PC-3 (cell line): Measurements from ENCODE around the gene ARHGAP26. TPM values are rescaled to one million over a fixed set of nuclear protein-coding genes. Genes with fewer than 3 reads are reported as not detected.

Experiments
- ATAC-seq: fragments of 200-7000 bp; cut with Tn5 transposase; 2 replicates; pipeline ENCODE4 v1.9.1; 2020; ENCODE audit warnings: mild to moderate bottlenecking, moderate library complexity
- BruUV-seq: library from RNA; stranded (reverse); fragments of 400-500 nt; replicated peaks from 2 replicates; lab custom pipeline; 2021; lab: Mats Ljungman, UMichigan
- CTCF ChIA-PET: fragments of 300-600 bp; sonication (Branson Sonifier 250); formaldehyde crosslinking; loops from one replicate; lab custom pipeline; 2022; ENCODE audit warnings: antibody characterized with exemption; lab: Charles Lee
- POLR2A ChIA-PET: fragments of 300-600 bp; sonication (Branson Sonifier 250); formaldehyde crosslinking; loops from one replicate; lab custom pipeline; 2022; ENCODE audit warnings: antibody characterized with exemption; ENCODE audit not compliant: unreplicated experiment; lab: Charles Lee
- DNase-seq: peaks from one replicate; pipeline ENCODE4 v3.0.0-alpha.2; 2015
- H2AFZ ChIP-seq: fragments of 300-600 bp; sonication (generic); 2 replicates; pipeline ENCODE4 v1.6.0; 2016; ENCODE audit warnings: antibody characterized with exemption, low read length
- H3F3A ChIP-seq: fragments of 300-600 bp; sonication (generic); one replicate; pipeline ENCODE4 v1.6.0; 2017; ENCODE audit warnings: antibody characterized with exemption, low read length, control low read depth, mild to moderate bottlenecking; ENCODE audit not compliant: unreplicated experiment
- H3K27ac ChIP-seq: fragments of 300-600 bp; sonication (generic); 2 replicates; pipeline ENCODE4 v1.5.1; 2016; ENCODE audit warnings: mild to moderate bottlenecking, low read length
- H3K27me3 ChIP-seq: fragments of 300-600 bp; sonication (generic); 2 replicates; pipeline ENCODE4 v1.6.1; 2016; ENCODE audit warnings: low read length, mixed read lengths
- H3K36me3 ChIP-seq: fragments of 300-600 bp; sonication (generic); 2 replicates; pipeline ENCODE4 v1.6.1; 2016; ENCODE audit warnings: low read depth, mixed run types, low read length, mixed read lengths
- H3K4me1 ChIP-seq: fragments of 300-600 bp; sonication (generic); 2 replicates; pipeline ENCODE4 v1.5.1; 2016; ENCODE audit warnings: low read length; ENCODE audit not compliant: insufficient read depth
- H3K4me2 ChIP-seq: fragments of 300-600 bp; sonication (generic); 2 replicates; pipeline ENCODE4 v1.6.0; 2016; ENCODE audit warnings: low read length
- H3K4me3 ChIP-seq: fragments of 300-600 bp; sonication (generic); 2 replicates; pipeline ENCODE4 v1.5.1; 2016; ENCODE audit warnings: mild to moderate bottlenecking, low read length, mixed read lengths
- H3K79me2 ChIP-seq: fragments of 300-600 bp; sonication (generic); 2 replicates; pipeline ENCODE4 v1.6.1; 2017; ENCODE audit warnings: low read length, mixed read lengths
- H3K9ac ChIP-seq: fragments of 300-600 bp; sonication (generic); 2 replicates; pipeline ENCODE4 v1.6.0; 2016; ENCODE audit warnings: mild to moderate bottlenecking, low read length
- H3K9me2 ChIP-seq: fragments of 300-600 bp; sonication (generic); replicated peaks from 2 replicates; pipeline ENCODE4 v1.6.1; 2016; ENCODE audit warnings: mixed run types, low read length, mixed read lengths
- H3K9me3 ChIP-seq: fragments of 300-600 bp; sonication (generic); 2 replicates; pipeline ENCODE4 v1.6.1; 2016; ENCODE audit warnings: low read length, mixed read lengths
- H4K20me1 ChIP-seq: fragments of 300-600 bp; sonication (generic); 2 replicates; pipeline ENCODE4 v1.6.1; 2016; ENCODE audit warnings: low read length, mixed read lengths
- EZH2 ChIP-seq: fragments of 300-600 bp; sonication (generic); IDR thresholded peaks from one replicate; pipeline ENCODE4 v1.6.1; 2017; ENCODE audit warnings: antibody characterized with exemption, mild to moderate bottlenecking, low read length; ENCODE audit not compliant: unreplicated experiment
- EZH2phosphoT487 ChIP-seq: fragments of 300-600 bp; sonication (generic); IDR thresholded peaks from 2 replicates; pipeline ENCODE4 v1.6.1; 2018; ENCODE audit warnings: mild to moderate bottlenecking, antibody characterized with exemption, low read length, borderline replicate concordance
- intact Hi-C: fragments of 100-400 bp; cut with micrococcal nuclease; formaldehyde crosslinking; loops from 2 replicates; pipeline ENCODE4 v1.9.0; 2023
- total RNA-seq: library from RNA; depleted of rRNA; stranded (reverse); fragments of >200 nt; gene quantifications from 2 replicates; pipeline ENCODE4 v1.2.3, GENCODE V29; 2014
- TF ChIP-seq, protein P1 (sequence below): fragments of 300-600 bp; sonication (generic); conservative IDR thresholded peaks from 2 replicates; pipeline ENCODE4 v1.5.1; 2017; ENCODE audit warnings: antibody characterized with exemption, low read depth, mild to moderate bottlenecking, low read length

The ARHGAP26 gene
- total RNA-seq, 1 experiment from 2014 or later, result 11.7 TPM

DNA sequence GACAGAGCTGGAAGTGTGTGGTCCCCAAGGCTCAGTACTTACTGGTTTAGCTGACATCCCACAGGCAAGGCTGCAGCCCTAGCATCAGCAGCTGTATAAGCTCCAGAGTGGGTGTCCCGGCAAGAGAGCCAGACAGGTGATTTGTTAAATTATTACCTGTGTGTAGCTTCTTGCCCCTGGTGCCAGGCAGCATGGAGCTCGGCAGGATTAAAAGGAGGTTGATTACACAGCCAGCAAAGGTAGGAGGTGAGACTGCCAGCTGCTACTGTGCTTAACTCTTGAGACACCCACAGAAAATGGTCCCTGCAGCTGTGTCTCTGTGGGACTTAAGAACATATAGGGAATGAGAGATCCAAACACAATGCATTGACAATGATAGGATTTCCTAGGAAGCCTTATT is 54.2 kb downstream of the ARHGAP26 start:
- no TSS peak for BruUV-seq
- Histone ChIP-seq H2AFZ (no peak overlapping the region), H3K4me2 (no peak overlapping the region), H3K4me3 (no peak overlapping the region), H3K4me1 (peaks cover 98% of the 10 kb centered on the region), H3K79me2 (peaks cover 48% of the 10 kb centered on the region), H3F3A (peaks cover 15% of the 10 kb centered on the region), H3K27ac (no peak overlapping the region), H3K36me3 (no peaks in the 10 kb centered on the region), H3K9me2 (no peaks in the 10 kb centered on the region), H4K20me1 (no peaks in the 10 kb centered on the region), H3K9ac (no peak overlapping the region), H3K27me3 (no peaks in the 10 kb centered on the region), H3K9me3 (no peaks in the 10 kb centered on the region)
- POLR2A ChIA-PET, result no interaction called here
- intact Hi-C loops, result loop anchor here (5.0 kb wide), 1 partner anchor 52 kb away; the partner anchor contains the start of gene ARHGAP26
- ATAC-seq (no peak), DNase-seq (no peak)
- TF ChIP-seq EZH2, result no peak
- no peak for TF ChIP-seq EZH2phosphoT487
- TF ChIP-seq, protein P1, sequence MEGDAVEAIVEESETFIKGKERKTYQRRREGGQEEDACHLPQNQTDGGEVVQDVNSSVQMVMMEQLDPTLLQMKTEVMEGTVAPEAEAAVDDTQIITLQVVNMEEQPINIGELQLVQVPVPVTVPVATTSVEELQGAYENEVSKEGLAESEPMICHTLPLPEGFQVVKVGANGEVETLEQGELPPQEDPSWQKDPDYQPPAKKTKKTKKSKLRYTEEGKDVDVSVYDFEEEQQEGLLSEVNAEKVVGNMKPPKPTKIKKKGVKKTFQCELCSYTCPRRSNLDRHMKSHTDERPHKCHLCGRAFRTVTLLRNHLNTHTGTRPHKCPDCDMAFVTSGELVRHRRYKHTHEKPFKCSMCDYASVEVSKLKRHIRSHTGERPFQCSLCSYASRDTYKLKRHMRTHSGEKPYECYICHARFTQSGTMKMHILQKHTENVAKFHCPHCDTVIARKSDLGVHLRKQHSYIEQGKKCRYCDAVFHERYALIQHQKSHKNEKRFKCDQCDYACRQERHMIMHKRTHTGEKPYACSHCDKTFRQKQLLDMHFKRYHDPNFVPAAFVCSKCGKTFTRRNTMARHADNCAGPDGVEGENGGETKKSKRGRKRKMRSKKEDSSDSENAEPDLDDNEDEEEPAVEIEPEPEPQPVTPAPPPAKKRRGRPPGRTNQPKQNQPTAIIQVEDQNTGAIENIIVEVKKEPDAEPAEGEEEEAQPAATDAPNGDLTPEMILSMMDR, result no peak
- CTCF ChIA-PET, result no interaction called here

DNA sequence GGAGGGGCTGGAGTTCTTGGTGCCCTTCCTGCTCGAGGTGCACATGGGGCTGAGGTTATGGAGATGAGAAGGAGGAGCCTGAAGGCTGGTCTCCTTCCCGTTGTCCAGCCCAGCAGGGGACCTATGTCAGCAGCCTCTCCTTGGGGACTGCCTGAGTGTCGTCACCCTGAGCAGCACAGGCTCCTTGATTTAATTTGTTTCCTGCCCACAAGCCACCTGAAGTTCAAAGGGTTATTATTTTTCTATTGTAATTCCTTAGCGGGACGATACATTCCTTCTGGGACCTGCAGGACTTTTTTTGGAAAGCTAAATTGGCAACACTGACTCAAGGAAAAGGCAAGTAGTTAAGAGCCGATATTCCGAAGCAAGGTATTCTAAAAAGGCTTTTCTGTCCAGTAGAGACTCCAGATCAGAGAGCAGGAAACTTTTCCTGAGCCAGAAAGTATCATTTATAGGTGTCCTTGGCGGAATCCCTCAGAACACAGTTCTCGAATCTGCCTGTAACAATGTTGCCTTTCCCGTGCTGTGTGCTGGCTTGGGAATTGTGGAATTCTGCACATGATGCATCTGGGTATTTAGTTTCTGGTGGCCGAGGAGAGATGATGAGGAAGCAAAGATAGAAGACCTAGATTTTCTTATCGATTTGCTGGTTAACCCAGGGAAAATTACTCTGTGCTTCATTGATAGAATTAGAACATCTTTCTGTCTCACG is 55.4 kb downstream of the ARHGAP26 start:
- peak overlapping the region; percentile 76 for H3K4me2 ChIP-seq

More for the DNA sequence above, 55.4 kb downstream of the ARHGAP26 start:
- Histone ChIP-seq H3K36me3 (no peaks in the 10 kb centered on the region), H3K4me3 (peak overlapping the region; percentile 44; the same call in 1 of the 2 replicates), H2AFZ (no peak overlapping the region), H3K79me2 (peaks cover 54% of the 10 kb centered on the region), H3F3A (peaks cover 15% of the 10 kb centered on the region), H3K4me1 (peaks cover 98% of the 10 kb centered on the region), H3K27ac (peak overlapping the region; percentile 95), H3K9me2 (no peaks in the 10 kb centered on the region), H3K9me3 (no peaks in the 10 kb centered on the region), H3K27me3 (no peaks in the 10 kb centered on the region), H4K20me1 (no peaks in the 10 kb centered on the region), H3K9ac (peak overlapping the region; percentile 24; the same call in 1 of the 2 replicates)
- ChIA-PET CTCF (no interaction called here), POLR2A (no interaction called here)
- ATAC-seq (no peak), DNase-seq (no peak)
- TF ChIP-seq EZH2phosphoT487 (no peak), EZH2 (no peak)
- TF ChIP-seq, protein P1, result no peak
- intact Hi-C loops, result no loop called here
- no TSS peak for BruUV-seq
